GM23338 (cell line): Measurements from ENCODE around the gene POLDIP2. TPM values are rescaled to one million over a fixed set of nuclear protein-coding genes. Genes with fewer than 3 reads are reported as not detected.

Source experiments
- ATAC-seq: fragments of 200-7000 bp; cut with Tn5 transposase; 3 replicates; pipeline ENCODE4 v1.9.1; 2020
- DNase-seq: peaks from one replicate; pipeline ENCODE4 v3.0.0-alpha.2; 2015; ENCODE audit warnings: low spot score
- H2AFZ ChIP-seq: fragments of 200-600 bp; sonication (generic); 2 replicates; pipeline ENCODE4 v1.8.0; 2016; ENCODE audit warnings: antibody characterized with exemption, mild to moderate bottlenecking, moderate library complexity
- H3F3A ChIP-seq: fragments of 200-600 bp; sonication (generic); replicated peaks from 2 replicates; pipeline ENCODE4 v1.8.0; 2017; ENCODE audit warnings: antibody characterized with exemption, mixed run types, low read depth
- H3K27ac ChIP-seq: fragments of 200-600 bp; sonication (generic); 2 replicates; pipeline ENCODE4 v1.6.1; 2016; ENCODE audit warnings: low read depth
- H3K27me3 ChIP-seq: fragments of 200-600 bp; sonication (generic); 2 replicates; pipeline ENCODE4 v1.8.0; 2016; ENCODE audit warnings: mild to moderate bottlenecking, mixed run types, moderate library complexity; ENCODE audit not compliant: insufficient read depth
- H3K36me3 ChIP-seq: fragments of 200-600 bp; sonication (generic); 2 replicates; pipeline ENCODE4 v1.8.0; 2016; ENCODE audit warnings: mild to moderate bottlenecking; ENCODE audit not compliant: insufficient read depth
- H3K4me1 ChIP-seq: fragments of 200-600 bp; sonication (generic); 2 replicates; pipeline ENCODE4 v1.8.0; 2016; ENCODE audit warnings: mild to moderate bottlenecking, moderate library complexity; ENCODE audit not compliant: insufficient read depth
- H3K4me2 ChIP-seq: fragments of 200-600 bp; sonication (generic); 2 replicates; pipeline ENCODE4 v1.7.1; 2017; ENCODE audit warnings: mixed run types
- H3K4me3 ChIP-seq: fragments of 200-600 bp; sonication (generic); 2 replicates; pipeline ENCODE4 v1.6.1; 2016; ENCODE audit warnings: mixed run types
- H3K79me2 ChIP-seq: fragments of 200-600 bp; sonication (generic); replicated peaks from 2 replicates; pipeline ENCODE4 v1.8.0; 2017; ENCODE audit warnings: mild to moderate bottlenecking; ENCODE audit not compliant: insufficient read depth
- H3K9me2 ChIP-seq: fragments of 200-600 bp; sonication (generic); 2 replicates; pipeline ENCODE4 v1.8.0; 2017; ENCODE audit not compliant: insufficient read depth
- H4K20me1 ChIP-seq: fragments of 200-600 bp; sonication (generic); replicated peaks from 2 replicates; pipeline ENCODE4 v1.8.0; 2017; ENCODE audit warnings: mild to moderate bottlenecking; ENCODE audit not compliant: insufficient read depth
- H3K27ac Mint-ChIP-seq: 2 replicates; pipeline ENCODE4 v1.8.0; 2020; ENCODE audit warnings: inconsistent platforms, mild to moderate bottlenecking, moderate library complexity, mixed read lengths
- H3K27me3 Mint-ChIP-seq: 3 replicates; pipeline ENCODE4 v1.8.0; 2022; ENCODE audit warnings: low read depth, mild to moderate bottlenecking, moderate library complexity, mixed read lengths, inconsistent platforms; ENCODE audit not compliant: insufficient read depth, poor library complexity
- H3K36me3 Mint-ChIP-seq: 3 replicates; pipeline ENCODE4 v1.8.0; 2021; ENCODE audit warnings: low read depth, mild to moderate bottlenecking, inconsistent platforms, moderate library complexity, mixed read lengths
- H3K4me1 Mint-ChIP-seq: 3 replicates; pipeline ENCODE4 v1.8.0; 2020; ENCODE audit warnings: mild to moderate bottlenecking, inconsistent platforms, mixed read lengths
- H3K4me3 Mint-ChIP-seq: 3 replicates; pipeline ENCODE4 v1.8.0; 2021; ENCODE audit warnings: moderate library complexity, mild to moderate bottlenecking, inconsistent platforms, mixed read lengths
- H3K9me3 Mint-ChIP-seq: 3 replicates; pipeline ENCODE4 v1.8.0; 2020; ENCODE audit warnings: moderate library complexity, mild to moderate bottlenecking, inconsistent platforms, mixed read lengths
- CREB1 ChIP-seq: fragments of 250-450 bp; sonication (Bioruptor Pico); IDR thresholded peaks from 2 replicates; pipeline ENCODE4 v1.5.0; 2020; ENCODE audit warnings: low read depth, mild to moderate bottlenecking, moderate library complexity
- ETS1 ChIP-seq: IDR thresholded peaks from 2 replicates; pipeline ENCODE4 v1.6.1; 2016; ENCODE audit warnings: antibody characterized with exemption
- EZH2 ChIP-seq: fragments of 200-600 bp; sonication (generic); IDR thresholded peaks from one replicate; pipeline ENCODE4 v1.8.0; 2017; ENCODE audit warnings: antibody characterized with exemption, mild to moderate bottlenecking, low read depth; ENCODE audit not compliant: unreplicated experiment
- NANOG ChIP-seq: IDR thresholded peaks from 2 replicates; pipeline ENCODE4 v1.6.1; 2016; ENCODE audit warnings: antibody characterized with exemption, borderline replicate concordance
- POLR2AphosphoS5 ChIP-seq: IDR thresholded peaks from 2 replicates; pipeline ENCODE4 v1.6.1; 2016; ENCODE audit warnings: antibody characterized with exemption, low read depth
- STAT1 ChIP-seq: IDR thresholded peaks from one replicate; pipeline ENCODE4 v1.6.1; 2016; ENCODE audit warnings: antibody characterized with exemption; ENCODE audit not compliant: unreplicated experiment
- ZNF114 ChIP-seq: fragments of 250-450 bp; sonication (Bioruptor Pico); IDR thresholded peaks from 2 replicates; pipeline ENCODE4 v1.5.0; 2020; ENCODE audit warnings: mild to moderate bottlenecking, moderate library complexity
- ZNF462 ChIP-seq: fragments of 250-450 bp; sonication (Bioruptor Pico); IDR thresholded peaks from 2 replicates; pipeline ENCODE4 v1.5.0; 2020; ENCODE audit warnings: mild to moderate bottlenecking, moderate library complexity
- polyA plus RNA-seq: library from polyadenylated mRNA; unstranded; fragments of >200 nt; fragmentation: Nextera tagmentation; extraction: Ambion mirVana; gene quantifications from 2 replicates; pipeline ENCODE4 v1.2.1, GENCODE V29; 2016
- total RNA-seq: library from RNA; depleted of rRNA; stranded (reverse); fragments of >200 nt; shearing (Covaris generic); gene quantifications from 2 replicates; pipeline ENCODE4 v1.2.3, GENCODE V29; 2014
- TF ChIP-seq, protein P1 (sequence below), 2 experiments: fragments of 200-600 bp in 1 of 2; sonication (generic) in 1 of 2; conservative IDR thresholded peaks; 2 replicates each; pipeline versions ENCODE4 v1.5.1 to v1.6.1; 2016 to 2017; ENCODE audit warnings: antibody characterized with exemption in 2 of 2, low read depth in 2 of 2, mild to moderate bottlenecking in 2 of 2, moderate library complexity in 1 of 2

Gene POLDIP2
- total and polyA plus RNA-seq, 2 experiments from 2014 or later = 45.7 to 77.1 TPM

DNA sequence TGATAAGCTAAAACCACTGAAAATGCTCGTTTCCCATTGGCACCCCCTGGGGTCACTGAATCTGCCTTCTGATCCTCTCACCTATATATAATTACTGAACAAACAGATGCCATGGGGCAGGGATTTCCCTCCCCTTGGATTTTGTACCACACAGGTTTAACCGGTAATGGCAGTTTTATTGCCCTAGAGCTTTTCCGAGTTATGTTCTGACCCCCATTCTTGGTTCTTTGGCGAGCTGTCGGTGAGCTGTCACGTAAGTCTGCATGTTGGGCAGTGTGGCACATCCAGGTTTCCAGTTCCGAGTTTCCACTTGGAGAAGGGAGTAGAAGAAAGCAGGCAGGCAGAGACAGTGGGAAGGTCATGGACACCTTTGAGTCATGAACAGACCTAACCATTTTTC is 31.2 kb downstream of the POLDIP2 start:
- Mint-ChIP-seq H3K36me3 (peaks cover 64% of the 10 kb centered on the region), H3K4me1 (peaks cover 17% of the 10 kb centered on the region), H3K27me3 (peaks cover 5% of the 10 kb centered on the region), H3K4me3 (no peak overlapping the region), H3K9me3 (no peaks in the 10 kb centered on the region), H3K27ac (no peak overlapping the region)
- H3K27me3 ChIP-seq = no peaks in the 10 kb centered on the region
- no peak for ATAC-seq
- no peaks in the 10 kb centered on the region for H3K9me2 ChIP-seq
- H3K79me2 ChIP-seq = peaks cover 51% of the 10 kb centered on the region
- H4K20me1 ChIP-seq = peaks cover 64% of the 10 kb centered on the region
- H3K4me3 ChIP-seq = no peak overlapping the region
- H3K36me3 ChIP-seq = peaks cover 22% of the 10 kb centered on the region
- no peak for TF ChIP-seq ETS1
- TF ChIP-seq CREB1 (CRISPR knock-in tag) = no peak
- H3K4me1 ChIP-seq = peaks cover 27% of the 10 kb centered on the region
- peaks cover 23% of the 10 kb centered on the region; the same call in 1 of the 2 replicates for H3F3A ChIP-seq
- H3K4me2 ChIP-seq = no peak overlapping the region
- DNase-seq = no peak
- H3K27ac ChIP-seq = no peak overlapping the region
- H2AFZ ChIP-seq = no peak overlapping the region

DNA sequence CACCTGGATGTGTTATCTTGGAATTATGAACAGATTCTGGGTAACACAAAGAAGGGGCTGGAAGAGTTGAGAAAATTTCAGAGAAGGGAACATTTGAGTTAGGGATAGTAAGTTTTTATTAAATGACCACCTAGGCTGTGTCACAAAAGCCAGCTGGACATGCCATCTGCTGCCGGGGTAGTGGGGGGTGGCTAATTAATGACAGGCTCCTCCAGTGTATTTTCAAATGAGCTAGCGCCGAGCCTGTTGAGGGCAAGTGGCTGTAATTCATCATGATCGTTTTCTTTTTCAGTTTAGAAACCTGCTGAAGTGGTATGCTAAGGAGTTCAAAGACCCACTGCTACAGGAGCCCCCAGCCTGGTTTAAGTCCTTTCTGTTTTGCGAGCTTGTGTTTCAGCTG is 32.1 kb downstream of the POLDIP2 start:
- H3K9me2 ChIP-seq = no peaks in the 10 kb centered on the region
- peaks cover 72% of the 10 kb centered on the region for H4K20me1 ChIP-seq
- Mint-ChIP-seq H3K4me1 (peaks cover 26% of the 10 kb centered on the region), H3K4me3 (no peak overlapping the region; the same call in 2 of the 3 replicates), H3K27me3 (peaks cover 5% of the 10 kb centered on the region), H3K27ac (no peak overlapping the region), H3K36me3 (peaks cover 71% of the 10 kb centered on the region), H3K9me3 (no peaks in the 10 kb centered on the region)
- H3F3A ChIP-seq = peaks cover 28% of the 10 kb centered on the region; the same call in 1 of the 2 replicates
- peaks cover 22% of the 10 kb centered on the region for H3K36me3 ChIP-seq
- H3K4me1 ChIP-seq = peaks cover 36% of the 10 kb centered on the region
- H3K4me2 ChIP-seq = no peak overlapping the region
- H3K79me2 ChIP-seq = peaks cover 60% of the 10 kb centered on the region
- H3K27me3 ChIP-seq = no peaks in the 10 kb centered on the region
- H3K4me3 ChIP-seq = no peak overlapping the region
- H3K27ac ChIP-seq = peak overlapping the region; percentile 7; the same call in 1 of the 2 replicates
- no peak overlapping the region for H2AFZ ChIP-seq
- ATAC-seq (no peak), DNase-seq (no peak)
- TF ChIP-seq ZNF114 (CRISPR knock-in tag) = no peak
- no peak for TF ChIP-seq EZH2
- TF ChIP-seq ETS1 = no peak
- no peak for TF ChIP-seq NANOG
- TF ChIP-seq ZNF462 (CRISPR knock-in tag) = no peak
- TF ChIP-seq, protein P1, sequence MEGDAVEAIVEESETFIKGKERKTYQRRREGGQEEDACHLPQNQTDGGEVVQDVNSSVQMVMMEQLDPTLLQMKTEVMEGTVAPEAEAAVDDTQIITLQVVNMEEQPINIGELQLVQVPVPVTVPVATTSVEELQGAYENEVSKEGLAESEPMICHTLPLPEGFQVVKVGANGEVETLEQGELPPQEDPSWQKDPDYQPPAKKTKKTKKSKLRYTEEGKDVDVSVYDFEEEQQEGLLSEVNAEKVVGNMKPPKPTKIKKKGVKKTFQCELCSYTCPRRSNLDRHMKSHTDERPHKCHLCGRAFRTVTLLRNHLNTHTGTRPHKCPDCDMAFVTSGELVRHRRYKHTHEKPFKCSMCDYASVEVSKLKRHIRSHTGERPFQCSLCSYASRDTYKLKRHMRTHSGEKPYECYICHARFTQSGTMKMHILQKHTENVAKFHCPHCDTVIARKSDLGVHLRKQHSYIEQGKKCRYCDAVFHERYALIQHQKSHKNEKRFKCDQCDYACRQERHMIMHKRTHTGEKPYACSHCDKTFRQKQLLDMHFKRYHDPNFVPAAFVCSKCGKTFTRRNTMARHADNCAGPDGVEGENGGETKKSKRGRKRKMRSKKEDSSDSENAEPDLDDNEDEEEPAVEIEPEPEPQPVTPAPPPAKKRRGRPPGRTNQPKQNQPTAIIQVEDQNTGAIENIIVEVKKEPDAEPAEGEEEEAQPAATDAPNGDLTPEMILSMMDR (conservative IDR thresholded peaks at IDR 0.05; ENCODE audit: low read depth in 2 of 2) = no peak
- no peak for TF ChIP-seq POLR2AphosphoS5
- TF ChIP-seq STAT1 = no peak
